IPS-20b (cell line): Measurements from ENCODE around the gene IL22RA2.
A peak's percentile ranks its signal among the peaks of the same experiment; 100 is the strongest.

ENCODE experiments used
- H3K27ac ChIP-seq: one replicate; pipeline ENCODE4 v1.5.1; 2013; ENCODE audit warnings: low read length
- H3K27me3 ChIP-seq: 2 replicates; pipeline ENCODE4 v1.6.1; 2013; ENCODE audit warnings: mild to moderate bottlenecking, low read length, inconsistent platforms; ENCODE audit not compliant: insufficient read depth
- H3K36me3 ChIP-seq: 2 replicates; pipeline ENCODE4 v1.6.1; 2013; ENCODE audit warnings: low read depth, mild to moderate bottlenecking, inconsistent platforms, low read length, moderate library complexity; ENCODE audit not compliant: insufficient read depth
- H3K4me1 ChIP-seq: 2 replicates; pipeline ENCODE4 v1.6.1; 2013; ENCODE audit warnings: mild to moderate bottlenecking, control low read depth, inconsistent platforms, low read length, moderate library complexity; ENCODE audit not compliant: insufficient read depth
- H3K4me3 ChIP-seq: 2 replicates; pipeline ENCODE4 v1.5.1; 2013; ENCODE audit warnings: mild to moderate bottlenecking, low read length, inconsistent platforms
- H3K9ac ChIP-seq: 2 replicates; pipeline ENCODE4 v1.6.1; 2013; ENCODE audit warnings: low read depth, mild to moderate bottlenecking, inconsistent platforms, low read length, moderate library complexity
- H3K9me3 ChIP-seq: 2 replicates; pipeline ENCODE4 v1.6.1; 2013; ENCODE audit warnings: mild to moderate bottlenecking, low read depth, low read length, inconsistent platforms; ENCODE audit not compliant: insufficient read depth

The IL22RA2 gene

GRCh38 chr6:137175868-137176245, 2.4 kb upstream of the IL22RA2 start:
- Histone ChIP-seq H3K4me1 (peaks cover 14% of the 10 kb centered on the region; the same call in 1 of the 2 replicates), H3K9me3 (peaks cover 15% of the 10 kb centered on the region; the same call in 1 of the 2 replicates), H3K9ac (no peak overlapping the region), H3K27ac (no peak overlapping the region), H3K27me3 (no peaks in the 10 kb centered on the region), H3K4me3 (no peak overlapping the region), H3K36me3 (no peaks in the 10 kb centered on the region)

GRCh38 chr6:137175157-137175867, 1.9 kb upstream of the IL22RA2 start:
- H3K9me3 ChIP-seq = peaks cover 10% of the 10 kb centered on the region; the same call in 1 of the 2 replicates
- no peaks in the 10 kb centered on the region for H3K36me3 ChIP-seq
- no peak overlapping the region for H3K27ac ChIP-seq
- H3K4me1 ChIP-seq = peaks cover 14% of the 10 kb centered on the region; the same call in 1 of the 2 replicates
- H3K4me3 ChIP-seq = no peak overlapping the region
- no peak overlapping the region for H3K9ac ChIP-seq
- H3K27me3 ChIP-seq = no peaks in the 10 kb centered on the region

GRCh38 chr6:137172734-137173431, 561 bp downstream of the IL22RA2 start:
- no peak overlapping the region for H3K4me3 ChIP-seq
- no peak overlapping the region for H3K9ac ChIP-seq
- H3K4me1 ChIP-seq = peaks cover 14% of the 10 kb centered on the region; the same call in 1 of the 2 replicates
- H3K9me3 ChIP-seq = peaks cover 6% of the 10 kb centered on the region; the same call in 1 of the 2 replicates
- H3K27ac ChIP-seq = no peak overlapping the region
- no peaks in the 10 kb centered on the region for H3K36me3 ChIP-seq
- H3K27me3 ChIP-seq = no peaks in the 10 kb centered on the region

- Histone ChIP-seq H3K4me3 (peak overlapping the region; percentile 40), H3K36me3 (no peaks in the 10 kb centered on the region), H3K4me1 (peaks cover 14% of the 10 kb centered on the region; the same call in 1 of the 2 replicates), H3K9ac (0 out of 2 replicates have a peak overlapping the region, but pooled peaks have one; percentile 7), H3K27ac (no peak overlapping the region), H3K9me3 (peaks cover 6% of the 10 kb centered on the region; the same call in 1 of the 2 replicates), H3K27me3 (no peaks in the 10 kb centered on the region)
These were observed 1.4 kb downstream of the IL22RA2 start for GRCh38 chr6:137171824-137172733.

- Histone ChIP-seq H3K9me3 (peaks cover 7% of the 10 kb centered on the region; the same call in 1 of the 2 replicates), H3K36me3 (no peaks in the 10 kb centered on the region), H3K27ac (no peak overlapping the region), H3K27me3 (no peaks in the 10 kb centered on the region), H3K4me3 (no peak overlapping the region), H3K9ac (no peak overlapping the region), H3K4me1 (peaks cover 14% of the 10 kb centered on the region; the same call in 1 of the 2 replicates)
These were observed 2.4 kb downstream of the IL22RA2 start for GRCh38 chr6:137171053-137171374.

- Histone ChIP-seq H3K9me3 (peaks cover 9% of the 10 kb centered on the region; the same call in 1 of the 2 replicates), H3K4me1 (peaks cover 14% of the 10 kb centered on the region; the same call in 1 of the 2 replicates), H3K4me3 (no peak overlapping the region), H3K36me3 (no peaks in the 10 kb centered on the region), H3K27ac (no peak overlapping the region), H3K9ac (no peak overlapping the region), H3K27me3 (no peaks in the 10 kb centered on the region)
These were observed 3.0 kb downstream of the IL22RA2 start for GRCh38 chr6:137170266-137171052.

GRCh38 chr6:137167702-137168377, 5.6 kb downstream of the IL22RA2 start:
- Histone ChIP-seq H3K27ac (no peak overlapping the region), H3K36me3 (no peaks in the 10 kb centered on the region), H3K9ac (no peak overlapping the region), H3K4me3 (no peak overlapping the region), H3K27me3 (no peaks in the 10 kb centered on the region), H3K9me3 (peaks cover 25% of the 10 kb centered on the region; the same call in 1 of the 2 replicates), H3K4me1 (peaks cover 13% of the 10 kb centered on the region; the same call in 1 of the 2 replicates)

GRCh38 chr6:137166247-137167098, 7.0 kb downstream of the IL22RA2 start:
- H3K9ac ChIP-seq = no peak overlapping the region
- H3K36me3 ChIP-seq = no peaks in the 10 kb centered on the region
- no peak overlapping the region for H3K27ac ChIP-seq
- peaks cover 33% of the 10 kb centered on the region; the same call in 1 of the 2 replicates for H3K9me3 ChIP-seq
- peaks cover 3% of the 10 kb centered on the region; the same call in 1 of the 2 replicates for H3K4me1 ChIP-seq
- H3K4me3 ChIP-seq = no peak overlapping the region
- no peaks in the 10 kb centered on the region for H3K27me3 ChIP-seq

- H3K4me3 ChIP-seq = no peak overlapping the region
- no peak overlapping the region for H3K9ac ChIP-seq
- no peak overlapping the region for H3K27ac ChIP-seq
These were observed 7.8 kb downstream of the IL22RA2 start for GRCh38 chr6:137165375-137166246.

More at GRCh38 chr6:137165375-137166246, 7.8 kb downstream of the IL22RA2 start:
- Histone ChIP-seq H3K4me1 (no peaks in the 10 kb centered on the region), H3K36me3 (no peaks in the 10 kb centered on the region), H3K27me3 (no peaks in the 10 kb centered on the region), H3K9me3 (peaks cover 33% of the 10 kb centered on the region; the same call in 1 of the 2 replicates)
